ENCODE data around the gene NRG2. TPM values are rescaled to one million over a fixed set of nuclear protein-coding genes. Genes with fewer than 3 reads are reported as not detected.

Gene NRG2
- total and polyA plus RNA-seq, 5 donors from 2014 or later, result not detected

- Mint-ChIP-seq H3K36me3 (no peaks in the 10 kb centered on the region), H3K4me1 (no peaks in the 10 kb centered on the region), H3K9me3 (no peaks in the 10 kb centered on the region), H3K4me3 (no peak overlapping the region), H3K27ac (no peak overlapping the region), H3K27me3 (peaks cover 6% of the 10 kb centered on the region)
- no peak overlapping the region for H3K4me3 ChIP-seq (ENCODE audit: low read depth, low read length)
- H3K9me3 ChIP-seq (ENCODE audit: control insufficient read depth in 2 of 2, low read length in 2 of 2), result no peaks in the 10 kb centered on the region
- no peak overlapping the region for H3K27ac ChIP-seq (ENCODE audit: insufficient read depth, low read length, poor library complexity, severe bottlenecking)
- DNase-seq (no peak), ATAC-seq (ENCODE audit: low read depth in 2 of 2) (no peak)
- H3K27me3 ChIP-seq (ENCODE audit: control insufficient read depth, insufficient read depth, low read length), result peaks cover 10% of the 10 kb centered on the region
- no peaks in the 10 kb centered on the region for H3K36me3 ChIP-seq (ENCODE audit: control insufficient read depth, insufficient read depth, low read length)
- H3K4me1 ChIP-seq (ENCODE audit: control insufficient read depth, insufficient read depth, low read length, poor library complexity, severe bottlenecking), result no peaks in the 10 kb centered on the region
These were observed 25.6 kb downstream of the NRG2 start for GRCh38 chr5:140017397-140018095.

- ATAC-seq (ENCODE audit: low read depth in 2 of 2), result no peak
- Mint-ChIP-seq H3K9me3 (no peaks in the 10 kb centered on the region), H3K27ac (no peak overlapping the region), H3K4me1 (no peaks in the 10 kb centered on the region), H3K27me3 (peaks cover 6% of the 10 kb centered on the region), H3K4me3 (no peak overlapping the region), H3K36me3 (no peaks in the 10 kb centered on the region)
- DNase-seq, result no peak
- Histone ChIP-seq H3K27ac (ENCODE audit: insufficient read depth, low read length, poor library complexity, severe bottlenecking) (no peak overlapping the region), H3K4me1 (ENCODE audit: control insufficient read depth, insufficient read depth, low read length, poor library complexity, severe bottlenecking) (no peaks in the 10 kb centered on the region), H3K9me3 (ENCODE audit: control insufficient read depth in 2 of 2, low read length in 2 of 2) (no peaks in the 10 kb centered on the region), H3K4me3 (ENCODE audit: low read depth, low read length) (no peak overlapping the region), H3K27me3 (ENCODE audit: control insufficient read depth, insufficient read depth, low read length) (peaks cover 10% of the 10 kb centered on the region), H3K36me3 (ENCODE audit: control insufficient read depth, insufficient read depth, low read length) (no peaks in the 10 kb centered on the region)
These were observed 27.4 kb downstream of the NRG2 start for GRCh38 chr5:140015706-140016105.

- Histone ChIP-seq H3K4me1 (ENCODE audit: control insufficient read depth, insufficient read depth, low read length, poor library complexity, severe bottlenecking) (no peaks in the 10 kb centered on the region), H3K27ac (ENCODE audit: insufficient read depth, low read length, poor library complexity, severe bottlenecking) (no peak overlapping the region), H3K27me3 (ENCODE audit: control insufficient read depth, insufficient read depth, low read length) (peaks cover 10% of the 10 kb centered on the region), H3K9me3 (ENCODE audit: control insufficient read depth in 2 of 2, low read length in 2 of 2) (no peaks in the 10 kb centered on the region), H3K36me3 (ENCODE audit: control insufficient read depth, insufficient read depth, low read length) (no peaks in the 10 kb centered on the region), H3K4me3 (ENCODE audit: low read depth, low read length) (no peak overlapping the region)
- DNase-seq (no peak), ATAC-seq (ENCODE audit: low read depth in 2 of 2) (no peak)
- Mint-ChIP-seq H3K36me3 (no peaks in the 10 kb centered on the region), H3K27ac (no peak overlapping the region), H3K4me3 (no peak overlapping the region), H3K4me1 (no peaks in the 10 kb centered on the region), H3K27me3 (peaks cover 6% of the 10 kb centered on the region), H3K9me3 (no peaks in the 10 kb centered on the region)
These were observed 28.3 kb downstream of the NRG2 start for GRCh38 chr5:140014751-140015150.

- Mint-ChIP-seq H3K9me3 (peaks cover 0 to 1% (median 0%) of the 10 kb centered on the region in 7 donors), H3K4me1 (no peaks in the 10 kb centered on the region), H3K27me3 (peaks cover 2% of the 10 kb centered on the region), H3K27ac (no peak overlapping the region), H3K4me3 (no peak overlapping the region), H3K36me3 (no peaks in the 10 kb centered on the region)
- no peak overlapping the region for H3K27ac ChIP-seq (ENCODE audit: insufficient read depth, low read length, poor library complexity, severe bottlenecking)
- no peaks in the 10 kb centered on the region for H3K4me1 ChIP-seq (ENCODE audit: control insufficient read depth, insufficient read depth, low read length, poor library complexity, severe bottlenecking)
- H3K27me3 ChIP-seq (ENCODE audit: control insufficient read depth, insufficient read depth, low read length), result peaks cover 9% of the 10 kb centered on the region
- DNase-seq, result no peak
- no peaks in the 10 kb centered on the region for H3K36me3 ChIP-seq (ENCODE audit: control insufficient read depth, insufficient read depth, low read length)
- H3K9me3 ChIP-seq (ENCODE audit: control insufficient read depth in 2 of 2, low read length in 2 of 2), result no peaks in the 10 kb centered on the region
- H3K4me3 ChIP-seq (ENCODE audit: low read depth, low read length), result no peak overlapping the region
- no peak for ATAC-seq (ENCODE audit: low read depth in 2 of 2)
These were observed 29.6 kb downstream of the NRG2 start for GRCh38 chr5:140013536-140013935.

GRCh38 chr5:140012443-140012842, 30.7 kb downstream of the NRG2 start:
- H3K27ac Mint-ChIP-seq, result no peak overlapping the region
- H3K27me3 ChIP-seq (ENCODE audit: control insufficient read depth, insufficient read depth, low read length), result peaks cover 12% of the 10 kb centered on the region
- ATAC-seq (ENCODE audit: low read depth in 2 of 2) (no peak), DNase-seq (no peak)
- H3K4me1 Mint-ChIP-seq, result no peaks in the 10 kb centered on the region
- no peak overlapping the region for H3K4me3 ChIP-seq (ENCODE audit: low read depth, low read length)
- H3K36me3 ChIP-seq (ENCODE audit: control insufficient read depth, insufficient read depth, low read length), result no peaks in the 10 kb centered on the region
- H3K27me3 Mint-ChIP-seq, result peaks cover 6% of the 10 kb centered on the region
- no peak overlapping the region for H3K4me3 Mint-ChIP-seq
- H3K36me3 Mint-ChIP-seq, result no peaks in the 10 kb centered on the region
- H3K4me1 ChIP-seq (ENCODE audit: control insufficient read depth, insufficient read depth, low read length, poor library complexity, severe bottlenecking), result no peaks in the 10 kb centered on the region
- no peaks in the 10 kb centered on the region for H3K9me3 ChIP-seq (ENCODE audit: control insufficient read depth in 2 of 2, low read length in 2 of 2)
- H3K9me3 Mint-ChIP-seq, result peaks cover 0 to 1% (median 0%) of the 10 kb centered on the region in 7 donors
- H3K27ac ChIP-seq (ENCODE audit: insufficient read depth, low read length, poor library complexity, severe bottlenecking), result no peak overlapping the region

GRCh38 chr5:140011297-140011802, 31.7 kb downstream of the NRG2 start:
- Histone ChIP-seq H3K9me3 (ENCODE audit: control insufficient read depth in 2 of 2, low read length in 2 of 2) (no peaks in the 10 kb centered on the region), H3K4me1 (ENCODE audit: control insufficient read depth, insufficient read depth, low read length, poor library complexity, severe bottlenecking) (no peaks in the 10 kb centered on the region), H3K27ac (ENCODE audit: insufficient read depth, low read length, poor library complexity, severe bottlenecking) (no peak overlapping the region), H3K36me3 (ENCODE audit: control insufficient read depth, insufficient read depth, low read length) (no peaks in the 10 kb centered on the region), H3K27me3 (ENCODE audit: control insufficient read depth, insufficient read depth, low read length) (peaks cover 16% of the 10 kb centered on the region), H3K4me3 (ENCODE audit: low read depth, low read length) (no peak overlapping the region)
- H3K9me3 Mint-ChIP-seq, result peaks cover 0 to 1% (median 0%) of the 10 kb centered on the region in 7 donors
- H3K27me3 Mint-ChIP-seq, result peaks cover 10% of the 10 kb centered on the region
- no peak overlapping the region for H3K4me3 Mint-ChIP-seq
- H3K4me1 Mint-ChIP-seq, result no peaks in the 10 kb centered on the region
- ATAC-seq (ENCODE audit: low read depth in 2 of 2), result no peak
- H3K36me3 Mint-ChIP-seq, result no peaks in the 10 kb centered on the region
- DNase-seq, result no peak
- H3K27ac Mint-ChIP-seq, result no peak overlapping the region

- H3K4me1 Mint-ChIP-seq, result no peaks in the 10 kb centered on the region
- ATAC-seq (ENCODE audit: low read depth in 2 of 2) (no peak), DNase-seq (no peak)
- Histone ChIP-seq H3K27me3 (ENCODE audit: control insufficient read depth, insufficient read depth, low read length) (peaks cover 18% of the 10 kb centered on the region), H3K4me3 (ENCODE audit: low read depth, low read length) (no peak overlapping the region), H3K4me1 (ENCODE audit: control insufficient read depth, insufficient read depth, low read length, poor library complexity, severe bottlenecking) (no peaks in the 10 kb centered on the region), H3K27ac (ENCODE audit: insufficient read depth, low read length, poor library complexity, severe bottlenecking) (no peak overlapping the region), H3K36me3 (ENCODE audit: control insufficient read depth, insufficient read depth, low read length) (no peaks in the 10 kb centered on the region), H3K9me3 (ENCODE audit: control insufficient read depth in 2 of 2, low read length in 2 of 2) (no peaks in the 10 kb centered on the region)
- peaks cover 0 to 1% (median 0%) of the 10 kb centered on the region in 7 donors for H3K9me3 Mint-ChIP-seq
- no peak overlapping the region for H3K4me3 Mint-ChIP-seq
- H3K36me3 Mint-ChIP-seq, result no peaks in the 10 kb centered on the region
- peaks cover 13% of the 10 kb centered on the region for H3K27me3 Mint-ChIP-seq
- H3K27ac Mint-ChIP-seq, result no peak overlapping the region
These were observed 32.3 kb downstream of the NRG2 start for GRCh38 chr5:140010798-140011197.

- peaks cover 35% of the 10 kb centered on the region for H3K27me3 Mint-ChIP-seq
These were observed 35.8 kb downstream of the NRG2 start for GRCh38 chr5:140007311-140007710.

More at GRCh38 chr5:140007311-140007710, 35.8 kb downstream of the NRG2 start:
- Histone ChIP-seq H3K36me3 (ENCODE audit: control insufficient read depth, insufficient read depth, low read length) (no peaks in the 10 kb centered on the region), H3K9me3 (ENCODE audit: control insufficient read depth in 2 of 2, low read length in 2 of 2) (no peaks in the 10 kb centered on the region), H3K27me3 (ENCODE audit: control insufficient read depth, insufficient read depth, low read length) (peaks cover 23% of the 10 kb centered on the region), H3K4me3 (ENCODE audit: low read depth, low read length) (no peak overlapping the region), H3K4me1 (ENCODE audit: control insufficient read depth, insufficient read depth, low read length, poor library complexity, severe bottlenecking) (no peaks in the 10 kb centered on the region), H3K27ac (ENCODE audit: insufficient read depth, low read length, poor library complexity, severe bottlenecking) (no peak overlapping the region)
- no peak for ATAC-seq (ENCODE audit: low read depth in 2 of 2)
- Mint-ChIP-seq H3K36me3 (no peaks in the 10 kb centered on the region), H3K4me1 (no peaks in the 10 kb centered on the region), H3K4me3 (no peak overlapping the region), H3K27ac (no peak overlapping the region), H3K9me3 (peaks cover 0 to 2% (median 0%) of the 10 kb centered on the region in 7 donors)
- no peak for DNase-seq

All from CD4-positive, CD25-positive, alpha-beta regulatory T cell (primary cell).